GM23338 (cell line): ENCODE data around the gene CIROP. TPM values are rescaled to one million over a fixed set of nuclear protein-coding genes. Genes with fewer than 3 reads are reported as not detected.

ENCODE experiments used
- ATAC-seq: fragments of 200-7000 bp; cut with Tn5 transposase; 3 replicates; pipeline ENCODE4 v1.9.1; 2020
- DNase-seq: peaks from one replicate; pipeline ENCODE4 v3.0.0-alpha.2; 2015; ENCODE audit warnings: low spot score
- H2AFZ ChIP-seq: fragments of 200-600 bp; sonication (generic); 2 replicates; pipeline ENCODE4 v1.8.0; 2016; ENCODE audit warnings: antibody characterized with exemption, mild to moderate bottlenecking, moderate library complexity
- H3F3A ChIP-seq: fragments of 200-600 bp; sonication (generic); replicated peaks from 2 replicates; pipeline ENCODE4 v1.8.0; 2017; ENCODE audit warnings: antibody characterized with exemption, mixed run types, low read depth
- H3K27ac ChIP-seq: fragments of 200-600 bp; sonication (generic); 2 replicates; pipeline ENCODE4 v1.6.1; 2016; ENCODE audit warnings: low read depth
- H3K27me3 ChIP-seq: fragments of 200-600 bp; sonication (generic); 2 replicates; pipeline ENCODE4 v1.8.0; 2016; ENCODE audit warnings: mild to moderate bottlenecking, mixed run types, moderate library complexity; ENCODE audit not compliant: insufficient read depth
- H3K36me3 ChIP-seq: fragments of 200-600 bp; sonication (generic); 2 replicates; pipeline ENCODE4 v1.8.0; 2016; ENCODE audit warnings: mild to moderate bottlenecking; ENCODE audit not compliant: insufficient read depth
- H3K4me1 ChIP-seq: fragments of 200-600 bp; sonication (generic); 2 replicates; pipeline ENCODE4 v1.8.0; 2016; ENCODE audit warnings: mild to moderate bottlenecking, moderate library complexity; ENCODE audit not compliant: insufficient read depth
- H3K4me2 ChIP-seq: fragments of 200-600 bp; sonication (generic); 2 replicates; pipeline ENCODE4 v1.7.1; 2017; ENCODE audit warnings: mixed run types
- H3K4me3 ChIP-seq: fragments of 200-600 bp; sonication (generic); 2 replicates; pipeline ENCODE4 v1.6.1; 2016; ENCODE audit warnings: mixed run types
- H3K79me2 ChIP-seq: fragments of 200-600 bp; sonication (generic); replicated peaks from 2 replicates; pipeline ENCODE4 v1.8.0; 2017; ENCODE audit warnings: mild to moderate bottlenecking; ENCODE audit not compliant: insufficient read depth
- H3K9me2 ChIP-seq: fragments of 200-600 bp; sonication (generic); 2 replicates; pipeline ENCODE4 v1.8.0; 2017; ENCODE audit not compliant: insufficient read depth
- H4K20me1 ChIP-seq: fragments of 200-600 bp; sonication (generic); replicated peaks from 2 replicates; pipeline ENCODE4 v1.8.0; 2017; ENCODE audit warnings: mild to moderate bottlenecking; ENCODE audit not compliant: insufficient read depth
- H3K27ac Mint-ChIP-seq: 2 replicates; pipeline ENCODE4 v1.8.0; 2020; ENCODE audit warnings: inconsistent platforms, mild to moderate bottlenecking, moderate library complexity, mixed read lengths
- H3K27me3 Mint-ChIP-seq: 3 replicates; pipeline ENCODE4 v1.8.0; 2022; ENCODE audit warnings: low read depth, mild to moderate bottlenecking, moderate library complexity, mixed read lengths, inconsistent platforms; ENCODE audit not compliant: insufficient read depth, poor library complexity
- H3K36me3 Mint-ChIP-seq: 3 replicates; pipeline ENCODE4 v1.8.0; 2021; ENCODE audit warnings: low read depth, mild to moderate bottlenecking, inconsistent platforms, moderate library complexity, mixed read lengths
- H3K4me1 Mint-ChIP-seq: 3 replicates; pipeline ENCODE4 v1.8.0; 2020; ENCODE audit warnings: mild to moderate bottlenecking, inconsistent platforms, mixed read lengths
- H3K4me3 Mint-ChIP-seq: 3 replicates; pipeline ENCODE4 v1.8.0; 2021; ENCODE audit warnings: moderate library complexity, mild to moderate bottlenecking, inconsistent platforms, mixed read lengths
- H3K9me3 Mint-ChIP-seq: 3 replicates; pipeline ENCODE4 v1.8.0; 2020; ENCODE audit warnings: moderate library complexity, mild to moderate bottlenecking, inconsistent platforms, mixed read lengths
- CREB1 ChIP-seq: fragments of 250-450 bp; sonication (Bioruptor Pico); IDR thresholded peaks from 2 replicates; pipeline ENCODE4 v1.5.0; 2020; ENCODE audit warnings: low read depth, mild to moderate bottlenecking, moderate library complexity
- EZH2 ChIP-seq: fragments of 200-600 bp; sonication (generic); IDR thresholded peaks from one replicate; pipeline ENCODE4 v1.8.0; 2017; ENCODE audit warnings: antibody characterized with exemption, mild to moderate bottlenecking, low read depth; ENCODE audit not compliant: unreplicated experiment
- EZH2phosphoT487 ChIP-seq: fragments of 200-600 bp; sonication (generic); IDR thresholded peaks from one replicate; pipeline ENCODE4 v1.8.1; 2018; ENCODE audit warnings: antibody characterized with exemption; ENCODE audit not compliant: unreplicated experiment
- JUNB ChIP-seq: IDR thresholded peaks from one replicate; pipeline ENCODE4 v1.6.1; 2016; ENCODE audit warnings: antibody characterized with exemption; ENCODE audit not compliant: unreplicated experiment
- NANOG ChIP-seq: IDR thresholded peaks from 2 replicates; pipeline ENCODE4 v1.6.1; 2016; ENCODE audit warnings: antibody characterized with exemption, borderline replicate concordance
- POLR2AphosphoS5 ChIP-seq: IDR thresholded peaks from 2 replicates; pipeline ENCODE4 v1.6.1; 2016; ENCODE audit warnings: antibody characterized with exemption, low read depth
- STAT1 ChIP-seq: IDR thresholded peaks from one replicate; pipeline ENCODE4 v1.6.1; 2016; ENCODE audit warnings: antibody characterized with exemption; ENCODE audit not compliant: unreplicated experiment
- ZNF114 ChIP-seq: fragments of 250-450 bp; sonication (Bioruptor Pico); IDR thresholded peaks from 2 replicates; pipeline ENCODE4 v1.5.0; 2020; ENCODE audit warnings: mild to moderate bottlenecking, moderate library complexity
- ZNF331 ChIP-seq: fragments of 250-450 bp; sonication (Bioruptor Pico); IDR thresholded peaks from 2 replicates; pipeline ENCODE4 v1.5.0; 2020; ENCODE audit warnings: low read depth, mild to moderate bottlenecking, moderate library complexity
- polyA plus RNA-seq: library from polyadenylated mRNA; unstranded; fragments of >200 nt; fragmentation: Nextera tagmentation; extraction: Ambion mirVana; gene quantifications from 2 replicates; pipeline ENCODE4 v1.2.1, GENCODE V29; 2016
- total RNA-seq: library from RNA; depleted of rRNA; stranded (reverse); fragments of >200 nt; shearing (Covaris generic); gene quantifications from 2 replicates; pipeline ENCODE4 v1.2.3, GENCODE V29; 2014
- TF ChIP-seq, protein P1 (sequence below): IDR thresholded peaks from 2 replicates; pipeline ENCODE4 v1.6.1; 2016; ENCODE audit warnings: antibody characterized with exemption
- TF ChIP-seq, protein P2 (sequence below): IDR thresholded peaks from one replicate; pipeline ENCODE4 v1.6.1; 2018; ENCODE audit warnings: antibody characterized with exemption; ENCODE audit not compliant: unreplicated experiment

CIROP gene
- total and polyA plus RNA-seq, 2 experiments from 2014 or later: not detected

DNA sequence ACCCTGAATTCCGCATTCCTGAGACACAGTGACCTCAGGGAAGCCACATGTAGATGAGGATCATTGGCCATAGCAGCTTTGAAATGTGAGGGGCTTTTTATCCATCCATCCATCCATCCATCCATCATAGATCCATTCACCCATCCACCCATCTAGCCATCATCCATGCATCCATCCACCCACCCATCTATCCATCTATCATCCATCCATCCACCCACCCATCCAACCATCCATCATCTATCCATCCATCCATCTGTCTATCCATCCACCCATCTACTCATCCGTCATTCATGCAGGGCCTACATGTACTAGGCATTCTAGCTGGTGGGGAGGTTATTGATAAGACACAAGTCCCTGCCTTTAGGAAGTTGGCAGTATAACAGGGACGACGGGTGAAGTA, 42.2 kb upstream of the CIROP start:
- ATAC-seq (no peak), DNase-seq (no peak)
- no peak overlapping the region for H3K4me2 ChIP-seq
- no peak overlapping the region for H2AFZ ChIP-seq
- no peaks in the 10 kb centered on the region; the same call in 2 of the 3 replicates for H3K9me3 Mint-ChIP-seq
- peaks cover 61% of the 10 kb centered on the region for H3K36me3 Mint-ChIP-seq
- TF ChIP-seq EZH2 (no peak), EZH2phosphoT487 (no peak), NANOG (no peak), ZNF114 (no peak), STAT1 (no peak), JUNB (no peak), ZNF331 (CRISPR knock-in tag) (no peak), CREB1 (CRISPR knock-in tag) (no peak)
- TF ChIP-seq, protein P1, sequence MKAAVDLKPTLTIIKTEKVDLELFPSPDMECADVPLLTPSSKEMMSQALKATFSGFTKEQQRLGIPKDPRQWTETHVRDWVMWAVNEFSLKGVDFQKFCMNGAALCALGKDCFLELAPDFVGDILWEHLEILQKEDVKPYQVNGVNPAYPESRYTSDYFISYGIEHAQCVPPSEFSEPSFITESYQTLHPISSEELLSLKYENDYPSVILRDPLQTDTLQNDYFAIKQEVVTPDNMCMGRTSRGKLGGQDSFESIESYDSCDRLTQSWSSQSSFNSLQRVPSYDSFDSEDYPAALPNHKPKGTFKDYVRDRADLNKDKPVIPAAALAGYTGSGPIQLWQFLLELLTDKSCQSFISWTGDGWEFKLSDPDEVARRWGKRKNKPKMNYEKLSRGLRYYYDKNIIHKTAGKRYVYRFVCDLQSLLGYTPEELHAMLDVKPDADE: no peak
- TF ChIP-seq, protein P2, sequence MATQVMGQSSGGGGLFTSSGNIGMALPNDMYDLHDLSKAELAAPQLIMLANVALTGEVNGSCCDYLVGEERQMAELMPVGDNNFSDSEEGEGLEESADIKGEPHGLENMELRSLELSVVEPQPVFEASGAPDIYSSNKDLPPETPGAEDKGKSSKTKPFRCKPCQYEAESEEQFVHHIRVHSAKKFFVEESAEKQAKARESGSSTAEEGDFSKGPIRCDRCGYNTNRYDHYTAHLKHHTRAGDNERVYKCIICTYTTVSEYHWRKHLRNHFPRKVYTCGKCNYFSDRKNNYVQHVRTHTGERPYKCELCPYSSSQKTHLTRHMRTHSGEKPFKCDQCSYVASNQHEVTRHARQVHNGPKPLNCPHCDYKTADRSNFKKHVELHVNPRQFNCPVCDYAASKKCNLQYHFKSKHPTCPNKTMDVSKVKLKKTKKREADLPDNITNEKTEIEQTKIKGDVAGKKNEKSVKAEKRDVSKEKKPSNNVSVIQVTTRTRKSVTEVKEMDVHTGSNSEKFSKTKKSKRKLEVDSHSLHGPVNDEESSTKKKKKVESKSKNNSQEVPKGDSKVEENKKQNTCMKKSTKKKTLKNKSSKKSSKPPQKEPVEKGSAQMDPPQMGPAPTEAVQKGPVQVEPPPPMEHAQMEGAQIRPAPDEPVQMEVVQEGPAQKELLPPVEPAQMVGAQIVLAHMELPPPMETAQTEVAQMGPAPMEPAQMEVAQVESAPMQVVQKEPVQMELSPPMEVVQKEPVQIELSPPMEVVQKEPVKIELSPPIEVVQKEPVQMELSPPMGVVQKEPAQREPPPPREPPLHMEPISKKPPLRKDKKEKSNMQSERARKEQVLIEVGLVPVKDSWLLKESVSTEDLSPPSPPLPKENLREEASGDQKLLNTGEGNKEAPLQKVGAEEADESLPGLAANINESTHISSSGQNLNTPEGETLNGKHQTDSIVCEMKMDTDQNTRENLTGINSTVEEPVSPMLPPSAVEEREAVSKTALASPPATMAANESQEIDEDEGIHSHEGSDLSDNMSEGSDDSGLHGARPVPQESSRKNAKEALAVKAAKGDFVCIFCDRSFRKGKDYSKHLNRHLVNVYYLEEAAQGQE: no peak
- peaks cover 5% of the 10 kb centered on the region; the same call in 1 of the 2 replicates for H4K20me1 ChIP-seq
- H3K4me1 Mint-ChIP-seq: peaks cover 7% of the 10 kb centered on the region
- no peak overlapping the region for H3K4me3 Mint-ChIP-seq
- no peaks in the 10 kb centered on the region for H3K27me3 ChIP-seq
- no peak overlapping the region for H3K27ac Mint-ChIP-seq
- no peak overlapping the region for H3K4me3 ChIP-seq
- H3F3A ChIP-seq: 0 out of 2 replicates have a peak, but pooled peaks cover 3% of the 10 kb centered on the region
- H3K79me2 ChIP-seq: no peaks in the 10 kb centered on the region
- H3K4me1 ChIP-seq: no peaks in the 10 kb centered on the region
- H3K27ac ChIP-seq: no peak overlapping the region
- H3K27me3 Mint-ChIP-seq: peaks cover 2% of the 10 kb centered on the region
- peaks cover 6% of the 10 kb centered on the region; the same call in 1 of the 2 replicates for H3K9me2 ChIP-seq
- H3K36me3 ChIP-seq: peaks cover 20% of the 10 kb centered on the region

DNA sequence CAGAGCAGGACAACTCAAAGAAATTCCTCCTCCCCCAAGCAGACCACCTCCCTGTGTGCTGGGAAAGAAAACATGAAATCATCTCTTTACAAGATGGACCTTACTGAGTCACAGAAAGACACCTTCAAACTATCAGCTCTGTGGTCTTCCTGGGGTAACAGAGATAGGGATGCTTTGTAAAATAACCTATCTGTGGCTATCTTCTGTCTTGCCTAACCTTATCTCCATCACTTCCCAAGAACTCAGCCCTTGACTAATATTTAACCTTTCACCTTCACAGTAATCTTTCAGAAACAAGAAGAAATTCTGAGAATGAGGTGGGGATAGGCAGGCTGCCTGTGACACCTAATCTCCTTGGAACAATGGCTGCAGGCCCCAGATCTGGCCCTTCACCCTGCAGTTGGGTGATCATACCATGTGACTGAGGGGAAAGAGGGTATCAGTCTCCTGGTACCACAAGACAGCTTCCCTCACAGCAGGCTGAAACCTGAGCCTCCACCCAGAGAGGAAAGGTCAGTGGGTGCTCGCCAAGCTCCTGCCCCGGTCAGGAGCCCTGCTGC, 41.6 kb upstream of the CIROP start:
- no peak overlapping the region for H3K4me2 ChIP-seq
- peak overlapping the region; percentile 14; the same call in 1 of the 2 replicates for H3K27ac Mint-ChIP-seq
- TF ChIP-seq STAT1: no peak
- no peak for TF ChIP-seq EZH2phosphoT487
- TF ChIP-seq ZNF331 (CRISPR knock-in tag): no peak
- no peak for TF ChIP-seq NANOG
- no peak for TF ChIP-seq EZH2
- TF ChIP-seq, protein P1: no peak
- TF ChIP-seq POLR2AphosphoS5: no peak
- TF ChIP-seq, protein P2: no peak

More for the DNA sequence above, 41.6 kb upstream of the CIROP start:
- H3F3A ChIP-seq: 0 out of 2 replicates have a peak, but pooled peaks cover 3% of the 10 kb centered on the region
- H3K4me3 Mint-ChIP-seq: no peak overlapping the region
- no peaks in the 10 kb centered on the region for H3K4me1 ChIP-seq
- peaks cover 5% of the 10 kb centered on the region; the same call in 1 of the 2 replicates for H4K20me1 ChIP-seq
- H3K9me3 Mint-ChIP-seq: no peaks in the 10 kb centered on the region; the same call in 2 of the 3 replicates
- no peak overlapping the region for H3K4me3 ChIP-seq
- H2AFZ ChIP-seq: no peak overlapping the region
- H3K4me1 Mint-ChIP-seq: peaks cover 7% of the 10 kb centered on the region
- no peaks in the 10 kb centered on the region for H3K27me3 ChIP-seq
- no peaks in the 10 kb centered on the region for H3K79me2 ChIP-seq
- peaks cover 6% of the 10 kb centered on the region; the same call in 1 of the 2 replicates for H3K9me2 ChIP-seq
- peaks cover 24% of the 10 kb centered on the region for H3K36me3 ChIP-seq
- ATAC-seq: no peak
- no peak for DNase-seq
- peaks cover 66% of the 10 kb centered on the region for H3K36me3 Mint-ChIP-seq
- H3K27ac ChIP-seq: no peak overlapping the region
- H3K27me3 Mint-ChIP-seq: peaks cover 2% of the 10 kb centered on the region
